Measurements from ENCODE around the gene LRRIQ1. TPM values are rescaled to one million over a fixed set of nuclear protein-coding genes. Genes with fewer than 3 reads are reported as not detected.

LRRIQ1 gene
- total and polyA plus RNA-seq, 2 experiments from 2014 or later, result 1.4 to 4.0 TPM

GRCh38 chr12:85138833-85139232 lies 102.7 kb downstream of the LRRIQ1 start (continued):
- TF ChIP-seq, protein P1, sequence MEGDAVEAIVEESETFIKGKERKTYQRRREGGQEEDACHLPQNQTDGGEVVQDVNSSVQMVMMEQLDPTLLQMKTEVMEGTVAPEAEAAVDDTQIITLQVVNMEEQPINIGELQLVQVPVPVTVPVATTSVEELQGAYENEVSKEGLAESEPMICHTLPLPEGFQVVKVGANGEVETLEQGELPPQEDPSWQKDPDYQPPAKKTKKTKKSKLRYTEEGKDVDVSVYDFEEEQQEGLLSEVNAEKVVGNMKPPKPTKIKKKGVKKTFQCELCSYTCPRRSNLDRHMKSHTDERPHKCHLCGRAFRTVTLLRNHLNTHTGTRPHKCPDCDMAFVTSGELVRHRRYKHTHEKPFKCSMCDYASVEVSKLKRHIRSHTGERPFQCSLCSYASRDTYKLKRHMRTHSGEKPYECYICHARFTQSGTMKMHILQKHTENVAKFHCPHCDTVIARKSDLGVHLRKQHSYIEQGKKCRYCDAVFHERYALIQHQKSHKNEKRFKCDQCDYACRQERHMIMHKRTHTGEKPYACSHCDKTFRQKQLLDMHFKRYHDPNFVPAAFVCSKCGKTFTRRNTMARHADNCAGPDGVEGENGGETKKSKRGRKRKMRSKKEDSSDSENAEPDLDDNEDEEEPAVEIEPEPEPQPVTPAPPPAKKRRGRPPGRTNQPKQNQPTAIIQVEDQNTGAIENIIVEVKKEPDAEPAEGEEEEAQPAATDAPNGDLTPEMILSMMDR (conservative IDR thresholded peaks at IDR 0.05; ENCODE audit: low read depth in 2 of 2), result no peak
- no peak for TF ChIP-seq JUNB (IDR thresholded peaks at IDR 0.05; ENCODE audit: unreplicated experiment)
- no peak for TF ChIP-seq EZH2phosphoT487 (IDR thresholded peaks at IDR 0.05; ENCODE audit: unreplicated experiment)
- no peak for TF ChIP-seq STAT1 (IDR thresholded peaks at IDR 0.05; ENCODE audit: unreplicated experiment)
- TF ChIP-seq, protein P2, sequence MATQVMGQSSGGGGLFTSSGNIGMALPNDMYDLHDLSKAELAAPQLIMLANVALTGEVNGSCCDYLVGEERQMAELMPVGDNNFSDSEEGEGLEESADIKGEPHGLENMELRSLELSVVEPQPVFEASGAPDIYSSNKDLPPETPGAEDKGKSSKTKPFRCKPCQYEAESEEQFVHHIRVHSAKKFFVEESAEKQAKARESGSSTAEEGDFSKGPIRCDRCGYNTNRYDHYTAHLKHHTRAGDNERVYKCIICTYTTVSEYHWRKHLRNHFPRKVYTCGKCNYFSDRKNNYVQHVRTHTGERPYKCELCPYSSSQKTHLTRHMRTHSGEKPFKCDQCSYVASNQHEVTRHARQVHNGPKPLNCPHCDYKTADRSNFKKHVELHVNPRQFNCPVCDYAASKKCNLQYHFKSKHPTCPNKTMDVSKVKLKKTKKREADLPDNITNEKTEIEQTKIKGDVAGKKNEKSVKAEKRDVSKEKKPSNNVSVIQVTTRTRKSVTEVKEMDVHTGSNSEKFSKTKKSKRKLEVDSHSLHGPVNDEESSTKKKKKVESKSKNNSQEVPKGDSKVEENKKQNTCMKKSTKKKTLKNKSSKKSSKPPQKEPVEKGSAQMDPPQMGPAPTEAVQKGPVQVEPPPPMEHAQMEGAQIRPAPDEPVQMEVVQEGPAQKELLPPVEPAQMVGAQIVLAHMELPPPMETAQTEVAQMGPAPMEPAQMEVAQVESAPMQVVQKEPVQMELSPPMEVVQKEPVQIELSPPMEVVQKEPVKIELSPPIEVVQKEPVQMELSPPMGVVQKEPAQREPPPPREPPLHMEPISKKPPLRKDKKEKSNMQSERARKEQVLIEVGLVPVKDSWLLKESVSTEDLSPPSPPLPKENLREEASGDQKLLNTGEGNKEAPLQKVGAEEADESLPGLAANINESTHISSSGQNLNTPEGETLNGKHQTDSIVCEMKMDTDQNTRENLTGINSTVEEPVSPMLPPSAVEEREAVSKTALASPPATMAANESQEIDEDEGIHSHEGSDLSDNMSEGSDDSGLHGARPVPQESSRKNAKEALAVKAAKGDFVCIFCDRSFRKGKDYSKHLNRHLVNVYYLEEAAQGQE (IDR thresholded peaks at IDR 0.05; ENCODE audit: unreplicated experiment), result no peak
- no peak for TF ChIP-seq ZNF331 (CRISPR knock-in tag; IDR thresholded peaks at IDR 0.05; ENCODE audit: low read depth)
- TF ChIP-seq, protein P3, sequence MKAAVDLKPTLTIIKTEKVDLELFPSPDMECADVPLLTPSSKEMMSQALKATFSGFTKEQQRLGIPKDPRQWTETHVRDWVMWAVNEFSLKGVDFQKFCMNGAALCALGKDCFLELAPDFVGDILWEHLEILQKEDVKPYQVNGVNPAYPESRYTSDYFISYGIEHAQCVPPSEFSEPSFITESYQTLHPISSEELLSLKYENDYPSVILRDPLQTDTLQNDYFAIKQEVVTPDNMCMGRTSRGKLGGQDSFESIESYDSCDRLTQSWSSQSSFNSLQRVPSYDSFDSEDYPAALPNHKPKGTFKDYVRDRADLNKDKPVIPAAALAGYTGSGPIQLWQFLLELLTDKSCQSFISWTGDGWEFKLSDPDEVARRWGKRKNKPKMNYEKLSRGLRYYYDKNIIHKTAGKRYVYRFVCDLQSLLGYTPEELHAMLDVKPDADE (IDR thresholded peaks at IDR 0.05), result no peak
- TF ChIP-seq CREB1 (CRISPR knock-in tag; IDR thresholded peaks at IDR 0.05; ENCODE audit: low read depth), result no peak
- no peak for TF ChIP-seq EZH2 (IDR thresholded peaks at IDR 0.05; ENCODE audit: low read depth, unreplicated experiment)
- no peak for TF ChIP-seq NANOG (IDR thresholded peaks at IDR 0.05; ENCODE audit: borderline replicate concordance)
- no peak for TF ChIP-seq ZNF114 (CRISPR knock-in tag; IDR thresholded peaks at IDR 0.05)
- no peak for TF ChIP-seq POLR2AphosphoS5 (IDR thresholded peaks at IDR 0.05; ENCODE audit: low read depth)

DNA sequence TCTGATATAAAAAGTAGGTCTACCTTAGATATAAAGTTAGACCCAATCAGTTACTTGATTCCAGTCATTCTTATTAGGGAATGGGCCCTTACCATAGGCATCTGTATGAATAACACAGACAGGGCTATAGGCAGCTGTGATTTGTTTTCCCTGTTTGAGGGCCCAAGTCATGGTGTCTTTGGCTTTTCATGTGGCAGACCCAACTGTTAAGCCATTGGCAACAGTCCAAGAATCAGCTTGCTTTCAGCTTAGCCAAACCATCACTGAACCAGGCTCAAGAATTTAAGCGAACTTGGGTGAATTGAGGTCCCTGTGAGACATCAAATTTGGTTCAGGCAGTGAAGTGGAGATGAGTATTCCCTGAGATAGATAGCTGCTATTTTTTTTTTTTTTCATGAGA lies 111.2 kb downstream of the LRRIQ1 start:
- H3F3A ChIP-seq (replicated peaks; ENCODE audit: low read depth), result no peaks in the 10 kb centered on the region
- no peak overlapping the region for H3K27ac Mint-ChIP-seq
- H3K4me1 Mint-ChIP-seq, result peaks cover 9% of the 10 kb centered on the region; the same call in 2 of the 3 replicates
- H3K4me3 Mint-ChIP-seq, result no peak overlapping the region
- no peaks in the 10 kb centered on the region for H3K79me2 ChIP-seq (replicated peaks; ENCODE audit: insufficient read depth)
- H3K4me3 ChIP-seq, result no peak overlapping the region
- H3K27me3 Mint-ChIP-seq (ENCODE audit: insufficient read depth, low read depth, poor library complexity), result no peaks in the 10 kb centered on the region
- no peaks in the 10 kb centered on the region for H3K4me1 ChIP-seq (ENCODE audit: insufficient read depth)
- TF ChIP-seq, protein P3 (IDR thresholded peaks at IDR 0.05), result no peak
- H3K27me3 ChIP-seq (ENCODE audit: insufficient read depth), result no peaks in the 10 kb centered on the region
- no peak overlapping the region for H2AFZ ChIP-seq
- no peak overlapping the region for H3K4me2 ChIP-seq
- ATAC-seq (no peak), DNase-seq (ENCODE audit: low spot score) (no peak)
- no peaks in the 10 kb centered on the region for H4K20me1 ChIP-seq (replicated peaks; ENCODE audit: insufficient read depth)
- no peaks in the 10 kb centered on the region for H3K36me3 Mint-ChIP-seq (ENCODE audit: low read depth)
- no peaks in the 10 kb centered on the region for H3K9me2 ChIP-seq (ENCODE audit: insufficient read depth)
- H3K9me3 Mint-ChIP-seq, result no peaks in the 10 kb centered on the region
- no peaks in the 10 kb centered on the region for H3K36me3 ChIP-seq (ENCODE audit: insufficient read depth)
- H3K27ac ChIP-seq (ENCODE audit: low read depth), result no peak overlapping the region

All from GM23338 (cell line).